B cell (primary cell): Measurements from ENCODE around the gene NODAL. TPM values are rescaled to one million over a fixed set of nuclear protein-coding genes. Genes with fewer than 3 reads are reported as not detected.

Source experiments
- ATAC-seq: fragments of 200-7000 bp; cut with Tn5 transposase; one replicate; pipeline ENCODE4 v1.10.0; 2021; ENCODE audit warnings: low read depth, mild to moderate bottlenecking, moderate number of reproducible peaks, moderate library complexity
- CTCF ChIA-PET: fragments of 350-600 bp; sonication (Branson Sonifier 250); formaldehyde crosslinking; loops from one replicate; lab custom pipeline; 2021; ENCODE audit warnings: antibody characterized with exemption, inconsistent platforms; lab: Charles Lee
- POLR2A ChIA-PET: fragments of 350-600 bp; sonication (Branson Sonifier 250); formaldehyde crosslinking; loops from one replicate; lab custom pipeline; 2021; ENCODE audit warnings: antibody characterized with exemption; lab: Charles Lee
- DNase-seq: peaks from one replicate; pipeline ENCODE4 v3.0.0; 2013
- H2AFZ ChIP-seq: 2 replicates; pipeline ENCODE4 v1.6.1; 2012; ENCODE audit warnings: mild to moderate bottlenecking, low read depth, low read length; ENCODE audit not compliant: insufficient read depth, poor library complexity, severe bottlenecking
- H3K27ac ChIP-seq, 2 donors: 1 replicate in 1 of 2; 2 replicates in 1 of 2; pipeline ENCODE4 v1.5.1; 2012 to 2013; ENCODE audit warnings: low read length in 2 of 2, mild to moderate bottlenecking in 2 of 2, moderate library complexity in 1 of 2
- H3K27me3 ChIP-seq, 4 experiments: fragments of 200-600 bp in 1 of 4; sonication (generic) in 1 of 4; replicated peaks in 1 of 4; 1 replicate in 2 of 4; 2 replicates in 2 of 4; pipeline versions ENCODE4 v1.6.1 to v1.7.0; 2013 to 2016; ENCODE audit warnings: low read length in 3 of 4, mild to moderate bottlenecking in 2 of 4, mixed read lengths in 1 of 4, moderate library complexity in 1 of 4; ENCODE audit not compliant: insufficient read depth in 4 of 4, control insufficient read depth in 3 of 4; ENCODE audit errors: control extremely low read depth in 1 of 4
- H3K36me3 ChIP-seq, 2 experiments: replicated peaks in 1 of 2; 1 replicate in 1 of 2; 2 replicates in 1 of 2; pipeline versions ENCODE4 v1.6.1 to v1.7.1; 2013; ENCODE audit warnings: low read length in 1 of 2; ENCODE audit not compliant: insufficient read depth in 2 of 2, control insufficient read depth in 1 of 2; ENCODE audit errors: control extremely low read depth in 1 of 2, extremely low read depth in 1 of 2
- H3K4me1 ChIP-seq, 2 donors: fragments of 200-600 bp in 1 of 2; sonication (generic) in 1 of 2; 1 replicate in 1 of 2; 2 replicates in 1 of 2; pipeline versions ENCODE4 v1.5.1 to v1.6.1; 2013 to 2017; ENCODE audit warnings: low read length in 2 of 2; ENCODE audit not compliant: control insufficient read depth in 2 of 2, insufficient read depth in 2 of 2
- H3K4me2 ChIP-seq: replicated peaks from 2 replicates; pipeline ENCODE3; 2012; ENCODE audit warnings: mild to moderate bottlenecking, low read depth, low read length; ENCODE audit not compliant: poor library complexity, severe bottlenecking
- H3K4me3 ChIP-seq, 5 experiments: fragments of 200-600 bp in 1 of 5; sonication (generic) in 1 of 5; 1 replicate in 3 of 5; 2 replicates in 2 of 5; pipeline versions ENCODE4 v1.5.1 to v1.7.0; 2011 to 2016; ENCODE audit warnings: low read length in 4 of 5, mild to moderate bottlenecking in 4 of 5, low read depth in 2 of 5, control low read depth in 1 of 5, moderate library complexity in 1 of 5; ENCODE audit not compliant: insufficient read depth in 1 of 5; ENCODE audit errors: control extremely low read depth in 1 of 5, extremely low read depth in 1 of 5
- H3K79me2 ChIP-seq: fragments of 200-600 bp; sonication (generic); one replicate; pipeline ENCODE4 v1.6.0; 2016; ENCODE audit warnings: low read length; ENCODE audit not compliant: control insufficient read depth, insufficient read depth
- H3K9ac ChIP-seq: fragments of 200-600 bp; sonication (generic); 2 replicates; pipeline ENCODE4 v1.6.1; 2017; ENCODE audit warnings: mild to moderate bottlenecking, low read length, moderate library complexity
- H3K9me3 ChIP-seq, 3 donors: one replicate each; pipeline versions ENCODE4 v1.6.1 to v1.7.1; 2013; ENCODE audit warnings: low read length in 2 of 3; ENCODE audit not compliant: control insufficient read depth in 2 of 3, insufficient read depth in 1 of 3; ENCODE audit errors: control extremely low read depth in 1 of 3
- H4K20me1 ChIP-seq: 2 replicates; pipeline ENCODE4 v1.6.0; 2012; ENCODE audit warnings: mild to moderate bottlenecking, low read length; ENCODE audit not compliant: insufficient read depth, control insufficient read depth, poor library complexity, severe bottlenecking
- H3K27ac Mint-ChIP-seq: one replicate; pipeline ENCODE4 v1.8.0; 2021; ENCODE audit warnings: mixed read lengths
- H3K27me3 Mint-ChIP-seq: one replicate; pipeline ENCODE4 v1.8.0; 2021; ENCODE audit warnings: mixed read lengths
- H3K4me1 Mint-ChIP-seq: one replicate; pipeline ENCODE4 v1.8.0; 2021; ENCODE audit warnings: mixed read lengths
- H3K4me3 Mint-ChIP-seq: one replicate; pipeline ENCODE4 v1.8.0; 2021; ENCODE audit warnings: mixed read lengths
- H3K9me3 Mint-ChIP-seq: one replicate; pipeline ENCODE4 v1.8.0; 2022; ENCODE audit warnings: mixed read lengths; ENCODE audit not compliant: insufficient read depth
- EZH2 ChIP-seq: IDR thresholded peaks from 2 replicates; pipeline ENCODE4 v1.6.1; 2012; ENCODE audit warnings: borderline replicate concordance, low read depth, mild to moderate bottlenecking, moderate library complexity, low read length; ENCODE audit not compliant: insufficient read depth, poor library complexity, severe bottlenecking
- WGBS: methylation state at CpG from one replicate; pipeline ENCODE4 v1.1.5; 2013; ENCODE audit warnings: missing lambda C conversion rate; ENCODE audit not compliant: insufficient coverage; 5-methylcytosine and 5-hydroxymethylcytosine counted together
- intact Hi-C: fragments of 100-400 bp; cut with micrococcal nuclease; formaldehyde crosslinking; loops from one replicate; pipeline ENCODE4 v1.10.0; 2022
- polyA plus RNA-seq: library from polyadenylated mRNA; depleted of rRNA; stranded (reverse); fragments of >200 nt; gene quantifications from 2 replicates; pipeline ENCODE4 v1.2.3, GENCODE V29; 2012
- total RNA-seq, 2 donors: library from RNA; stranded (reverse); fragments of 120-200 nt in 1 of 2; gene quantifications; 1 replicate in 1 of 2; 2 replicates in 1 of 2; pipeline versions ENCODE4 v1.2.3 to v1.2.4, GENCODE V29; 2013 to 2022
- TF ChIP-seq, protein P1 (sequence below): fragments of 200-600 bp; IDR thresholded peaks from one replicate; pipeline ENCODE4 v1.8.0; 2022; ENCODE audit warnings: antibody characterized with exemption, mild to moderate bottlenecking

NODAL gene
- total and polyA plus RNA-seq, 2 donors (not counting 1 experiment from before 2014, with no cell fraction given): 0.06 TPM; not detected in 1

DNA sequence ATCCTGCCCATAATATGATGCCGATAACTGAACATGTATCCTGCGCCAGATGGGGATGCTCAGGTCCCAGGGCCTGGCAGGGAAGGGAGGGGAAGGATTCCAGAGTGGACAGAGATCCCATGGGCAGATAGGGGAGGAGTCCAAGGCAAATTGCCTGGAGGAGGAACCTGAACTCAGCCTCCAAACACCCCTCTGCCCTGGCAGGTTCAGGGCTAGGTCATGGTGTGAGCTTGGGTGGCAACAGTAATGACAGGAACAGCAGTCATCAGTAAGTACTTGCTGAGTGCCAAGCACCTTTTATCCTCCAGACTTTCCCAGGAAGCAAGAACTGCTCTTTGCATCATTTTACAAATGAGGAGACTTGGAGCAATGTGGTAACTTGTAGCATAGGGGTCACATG is 33.3 kb upstream of the NODAL start:
- no peaks in the 10 kb centered on the region for H3K36me3 ChIP-seq
- no peak overlapping the region for H3K9ac ChIP-seq
- Mint-ChIP-seq H3K4me1 (peaks cover 24% of the 10 kb centered on the region), H3K27ac (no peak overlapping the region), H3K27me3 (no peaks in the 10 kb centered on the region), H3K4me3 (no peak overlapping the region), H3K9me3 (no peaks in the 10 kb centered on the region)
- no peak for TF ChIP-seq EZH2
- TF ChIP-seq, protein P1, sequence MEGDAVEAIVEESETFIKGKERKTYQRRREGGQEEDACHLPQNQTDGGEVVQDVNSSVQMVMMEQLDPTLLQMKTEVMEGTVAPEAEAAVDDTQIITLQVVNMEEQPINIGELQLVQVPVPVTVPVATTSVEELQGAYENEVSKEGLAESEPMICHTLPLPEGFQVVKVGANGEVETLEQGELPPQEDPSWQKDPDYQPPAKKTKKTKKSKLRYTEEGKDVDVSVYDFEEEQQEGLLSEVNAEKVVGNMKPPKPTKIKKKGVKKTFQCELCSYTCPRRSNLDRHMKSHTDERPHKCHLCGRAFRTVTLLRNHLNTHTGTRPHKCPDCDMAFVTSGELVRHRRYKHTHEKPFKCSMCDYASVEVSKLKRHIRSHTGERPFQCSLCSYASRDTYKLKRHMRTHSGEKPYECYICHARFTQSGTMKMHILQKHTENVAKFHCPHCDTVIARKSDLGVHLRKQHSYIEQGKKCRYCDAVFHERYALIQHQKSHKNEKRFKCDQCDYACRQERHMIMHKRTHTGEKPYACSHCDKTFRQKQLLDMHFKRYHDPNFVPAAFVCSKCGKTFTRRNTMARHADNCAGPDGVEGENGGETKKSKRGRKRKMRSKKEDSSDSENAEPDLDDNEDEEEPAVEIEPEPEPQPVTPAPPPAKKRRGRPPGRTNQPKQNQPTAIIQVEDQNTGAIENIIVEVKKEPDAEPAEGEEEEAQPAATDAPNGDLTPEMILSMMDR: no peak
- ATAC-seq (no peak), DNase-seq (no peak)
- no peak overlapping the region for H3K27ac ChIP-seq
- H3K4me3 ChIP-seq: no peak overlapping the region
- no peak overlapping the region for H2AFZ ChIP-seq
- peaks cover 0 to 10% (median 0%) of the 10 kb centered on the region in 4 experiments for H3K27me3 ChIP-seq
- H3K4me2 ChIP-seq: no peak overlapping the region
- WGBS: no CpG with 5 or more reads among the region's 2 CpGs
- intact Hi-C loops: loop anchor here (5.0 kb wide), 2 partner anchors 38 to 67 kb away; no protein-coding TSS in a partner anchor
- H3K9me3 ChIP-seq: no peaks in the 10 kb centered on the region
- no peaks in the 10 kb centered on the region for H4K20me1 ChIP-seq
- H3K79me2 ChIP-seq: peaks cover 8% of the 10 kb centered on the region
- POLR2A ChIA-PET: no interaction called here
- peaks cover 20 to 23% of the 10 kb centered on the region in 2 donors for H3K4me1 ChIP-seq
- CTCF ChIA-PET: interaction anchor here (0.9 to 2.6 kb wide), 2 partner anchors 10 to 20 kb away, joined by 5 to 11 read pairs; no protein-coding TSS in a partner anchor

DNA sequence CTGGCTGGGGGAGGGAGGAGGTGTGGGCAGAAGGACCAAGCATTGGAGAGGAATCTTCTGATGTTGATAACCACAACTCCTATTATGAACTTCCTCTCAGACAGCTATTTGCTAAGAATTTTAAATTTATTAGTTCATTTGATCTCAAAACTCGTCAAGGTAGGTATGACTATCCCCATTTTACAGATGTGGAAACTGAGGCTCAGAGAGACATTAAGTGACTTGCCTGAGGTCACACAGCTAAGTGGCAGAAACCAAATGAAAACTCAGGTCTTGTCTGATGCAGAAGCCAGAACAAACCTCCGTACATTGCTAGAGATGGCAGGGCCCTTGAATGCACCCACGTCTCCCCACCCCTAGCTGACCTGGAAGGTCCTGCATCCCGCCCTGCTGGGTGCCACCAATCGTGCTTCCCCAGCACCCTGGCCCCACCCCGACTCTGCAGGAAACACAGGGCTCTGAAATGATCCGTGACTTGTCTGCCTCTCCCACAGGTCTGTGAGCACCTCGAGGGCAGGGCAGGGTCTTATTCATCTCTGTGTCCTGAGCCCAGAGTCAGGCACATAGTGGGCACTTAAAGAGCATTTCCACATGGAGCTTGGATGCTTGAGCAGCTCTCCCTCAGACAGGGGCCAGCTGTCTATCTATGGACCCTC is 31.4 kb upstream of the NODAL start:
- peaks cover 8% of the 10 kb centered on the region in 2 donors for H3K4me1 ChIP-seq
- H3K4me1 Mint-ChIP-seq: peaks cover 13% of the 10 kb centered on the region
- no peak overlapping the region for H3K9ac ChIP-seq
- ATAC-seq: no peak
- H3K27ac Mint-ChIP-seq: no peak overlapping the region
- H3K79me2 ChIP-seq: no peaks in the 10 kb centered on the region
- peaks cover 0 to 3% (median 0%) of the 10 kb centered on the region in 4 experiments for H3K27me3 ChIP-seq
- no peaks in the 10 kb centered on the region for H3K9me3 Mint-ChIP-seq
- no peaks in the 10 kb centered on the region for H3K9me3 ChIP-seq
- H2AFZ ChIP-seq: no peak overlapping the region
- no peak overlapping the region for H3K4me3 ChIP-seq
- H3K36me3 ChIP-seq: no peaks in the 10 kb centered on the region
- no peak overlapping the region for H3K4me3 Mint-ChIP-seq
- DNase-seq: no peak
- H3K27me3 Mint-ChIP-seq: no peaks in the 10 kb centered on the region
- H4K20me1 ChIP-seq: no peaks in the 10 kb centered on the region
- no peak for TF ChIP-seq EZH2
- TF ChIP-seq, protein P1: no peak
- WGBS: 91% methylated on average over 8 of the region's 8 CpGs
- intact Hi-C loops: no loop called here
- H3K4me2 ChIP-seq: no peak overlapping the region
- CTCF ChIA-PET: interaction anchor here (1.6 kb wide), 1 partner anchor 11 kb away, joined by 4 read pairs; no protein-coding TSS in a partner anchor
- POLR2A ChIA-PET: interaction anchor here (0.8 kb wide), 1 partner anchor 15 kb away, joined by 3 read pairs; no protein-coding TSS in a partner anchor
- H3K27ac ChIP-seq: no peak overlapping the region
